A549 (cell line): ENCODE data around the gene RBM18. TPM values are rescaled to one million over a fixed set of nuclear protein-coding genes. Genes with fewer than 3 reads are reported as not detected.

Source experiments
- ATAC-seq, 2 experiments: fragments of 200-7000 bp in 1 of 2; fragments of >200 bp in 1 of 2; cut with Nextera tagmentation in 1 of 2; cut with Tn5 transposase in 1 of 2; 3 replicates each; pipeline versions ENCODE4 v1.8.0 to v1.9.1; 2018 to 2020; ENCODE audit warnings: mild to moderate bottlenecking in 1 of 2, moderate library complexity in 1 of 2
- CTCF ChIA-PET: fragments of 300-600 bp; sonication (Branson Sonifier 250); formaldehyde crosslinking; extraction: SDS; loops from one replicate; lab custom pipeline; 2021; ENCODE audit warnings: antibody characterized with exemption, inconsistent platforms; lab: Yijun Ruan, JAX
- POLR2A ChIA-PET: fragments of 350-600 bp; formaldehyde crosslinking; extraction: SDS; loops from one replicate; lab custom pipeline; 2021; ENCODE audit warnings: antibody characterized with exemption, inconsistent platforms; lab: Yijun Ruan, JAX
- DNase-seq, 2 experiments: peaks; one replicate each; pipeline versions ENCODE4 v3.0.0 to v3.0.0-alpha.2; 2011 to 2016; ENCODE audit warnings: low read depth in 1 of 2, low spot score in 1 of 2
- FAIRE-seq: peaks from 2 replicates; lab custom pipeline; 2011; peaks lifted over from hg19 to GRCh38; lab: Jason Lieb, UNC
- H3K27ac ChIP-seq, 2 experiments: fragments of >200 bp; sonication (Bioruptor Twin); formaldehyde crosslinking; 3 replicates each; pipeline ENCODE4 v1.5.1; 2016 to 2017
- H3K4me1 ChIP-seq: fragments of >200 bp; sonication (Bioruptor Twin); formaldehyde crosslinking; 3 replicates; pipeline ENCODE4 v1.6.1; 2016
- H3K4me2 ChIP-seq: fragments of >200 bp; sonication (Bioruptor Twin); formaldehyde crosslinking; 3 replicates; pipeline ENCODE4 v1.6.1; 2016
- H3K4me3 ChIP-seq: fragments of >200 bp; sonication (Bioruptor Twin); formaldehyde crosslinking; 3 replicates; pipeline ENCODE4 v1.5.1; 2016
- H3K9me3 ChIP-seq: fragments of >200 bp; sonication (Bioruptor Twin); formaldehyde crosslinking; 3 replicates; pipeline ENCODE4 v1.6.1; 2016
- EHF ChIP-seq: fragments of 250-450 bp; sonication (Bioruptor Pico); IDR thresholded peaks from 2 replicates; pipeline ENCODE4 v1.5.0; 2020; ENCODE audit warnings: mild to moderate bottlenecking
- ELK1 ChIP-seq: fragments of 150-350 bp; IDR thresholded peaks from 2 replicates; pipeline ENCODE4 v1.6.1; 2014; ENCODE audit warnings: low read depth, mild to moderate bottlenecking, low read length
- ESRRA ChIP-seq: fragments of 150-350 bp; IDR thresholded peaks from 2 replicates; pipeline ENCODE4 v1.6.1; 2014; ENCODE audit warnings: mild to moderate bottlenecking, low read length, borderline replicate concordance
- FOSB ChIP-seq: fragments of 250-450 bp; sonication (Bioruptor Pico); IDR thresholded peaks from 2 replicates; pipeline ENCODE4 v1.5.0; 2020; ENCODE audit warnings: mild to moderate bottlenecking, moderate library complexity
- HDAC2 ChIP-seq: fragments of 200-600 bp; sonication (generic); IDR thresholded peaks from 2 replicates; pipeline ENCODE4 v1.6.1; 2016
- HMGXB4 ChIP-seq: fragments of 250-450 bp; sonication (Bioruptor Pico); IDR thresholded peaks from 2 replicates; pipeline ENCODE4 v1.5.0; 2021; ENCODE audit warnings: mild to moderate bottlenecking, moderate library complexity, borderline replicate concordance
- HOXA7 ChIP-seq: fragments of 250-450 bp; sonication (Bioruptor Pico); IDR thresholded peaks from 2 replicates; pipeline ENCODE4 v1.5.0; 2020; ENCODE audit warnings: mild to moderate bottlenecking, moderate library complexity
- KDM1A ChIP-seq: fragments of 200-600 bp; sonication (generic); IDR thresholded peaks from 2 replicates; pipeline ENCODE4 v1.6.1; 2016; ENCODE audit warnings: low read depth, mild to moderate bottlenecking
- KDM5A ChIP-seq: fragments of 200-600 bp; sonication (generic); IDR thresholded peaks from 2 replicates; pipeline ENCODE4 v1.6.1; 2016; ENCODE audit warnings: antibody characterized with exemption, mild to moderate bottlenecking
- MAZ ChIP-seq: fragments of 150-350 bp; IDR thresholded peaks from 2 replicates; pipeline ENCODE4 v1.6.1; 2014; ENCODE audit warnings: antibody characterized with exemption, low read depth, low read length, borderline replicate concordance
- MYC ChIP-seq: IDR thresholded peaks from 2 replicates; pipeline ENCODE4 v1.6.1; 2012; ENCODE audit warnings: mild to moderate bottlenecking, inconsistent platforms, low read length, improper control_type of control experiment, borderline replicate concordance
- NFE2L2 ChIP-seq: fragments of 150-350 bp; conservative IDR thresholded peaks from 2 replicates; pipeline ENCODE4 v1.6.1; 2014; ENCODE audit warnings: low read length
- POLR2A ChIP-seq: IDR thresholded peaks from 2 replicates; pipeline ENCODE4 v1.6.1; 2012; ENCODE audit warnings: mild to moderate bottlenecking, low read length
- RARB ChIP-seq: fragments of 250-450 bp; sonication (Bioruptor Pico); IDR thresholded peaks from 2 replicates; pipeline ENCODE4 v1.8.0; 2021; ENCODE audit warnings: mild to moderate bottlenecking, moderate library complexity
- SMC3 ChIP-seq: fragments of >200 bp; sonication (Bioruptor Twin); formaldehyde crosslinking; IDR thresholded peaks from 3 replicates; pipeline ENCODE4 v1.6.1; 2018; ENCODE audit warnings: inconsistent platforms
- SREBF2 ChIP-seq: fragments of 450-650 bp; IDR thresholded peaks from 2 replicates; pipeline ENCODE4 v1.6.1; 2014; ENCODE audit warnings: mild to moderate bottlenecking, moderate library complexity
- TFCP2L1 ChIP-seq: fragments of 250-450 bp; sonication (Bioruptor Pico); IDR thresholded peaks from 2 replicates; pipeline ENCODE4 v1.5.0; 2021; ENCODE audit warnings: mild to moderate bottlenecking
- TP53 ChIP-seq: fragments of 250-450 bp; sonication (Bioruptor Pico); IDR thresholded peaks from 2 replicates; pipeline ENCODE4 v1.5.0; 2021; ENCODE audit warnings: mild to moderate bottlenecking, moderate library complexity
- USF2 ChIP-seq: fragments of 450-650 bp; IDR thresholded peaks from 2 replicates; pipeline ENCODE4 v1.6.1; 2014; ENCODE audit warnings: antibody characterized with exemption
- ZFP36 ChIP-seq: fragments of 450-650 bp; IDR thresholded peaks from 2 replicates; pipeline ENCODE4 v1.6.1; 2014; ENCODE audit warnings: borderline replicate concordance; ENCODE audit not compliant: partially characterized antibody
- ZNF302 ChIP-seq: fragments of 250-450 bp; sonication (Bioruptor Pico); IDR thresholded peaks from 2 replicates; pipeline ENCODE4 v1.9.0; 2021; ENCODE audit warnings: inconsistent platforms, mild to moderate bottlenecking, moderate library complexity
- ZSCAN20 ChIP-seq: fragments of 250-450 bp; sonication (Bioruptor Pico); IDR thresholded peaks from 2 replicates; pipeline ENCODE4 v1.8.0; 2022; ENCODE audit warnings: mild to moderate bottlenecking, moderate library complexity
- WGBS: methylation state at CpG from one replicate; pipeline ENCODE4 v1.1.6; 2017; ENCODE audit errors: missing lambda C conversion rate; 5-methylcytosine and 5-hydroxymethylcytosine counted together
- polyA plus RNA-seq, 4 experiments: library from polyadenylated mRNA; depleted of rRNA in 3 of 4; stranded (reverse); fragments of >200 nt; fragmentation: RNase III in 1 of 4; extraction: RNeasy Plus Mini Kit Qiagen cat#74134 plus additional on column Dnase treatment in 1 of 4; gene quantifications; 2 replicates in 3 of 4; 3 replicates in 1 of 4; pipeline ENCODE4 v1.2.3, GENCODE V29; 2011 to 2017
- TF ChIP-seq, protein P1 (sequence below): fragments of 250-450 bp; sonication (Bioruptor Pico); IDR thresholded peaks from 2 replicates; pipeline ENCODE4 v1.5.0; 2020; ENCODE audit warnings: low read depth, mild to moderate bottlenecking, moderate library complexity
- TF ChIP-seq, protein P2 (sequence below): fragments of >200 bp; sonication (Bioruptor Twin); formaldehyde crosslinking; IDR thresholded peaks from 3 replicates; pipeline ENCODE4 v1.5.1; 2016

The RBM18 gene
- polyA plus RNA-seq, 2 of the 4 experiments (the other 2 are of a cell fraction): 13.8 to 52.3 TPM

GRCh38 chr9:122221183-122221811, 43.3 kb downstream of the RBM18 start:
- ATAC-seq (no peak), FAIRE-seq (no peak), DNase-seq (no peak)
- no peak overlapping the region for H3K27ac ChIP-seq
- H3K4me3 ChIP-seq: no peak overlapping the region
- H3K4me1 ChIP-seq: 0 out of 3 replicates have a peak, but pooled peaks cover 5% of the 10 kb centered on the region
- ChIA-PET CTCF (no interaction called here), POLR2A (no interaction called here)
- WGBS: 63% methylated on average over 24 of the region's 27 CpGs
- no peak overlapping the region for H3K4me2 ChIP-seq
- TF ChIP-seq HOXA7 (CRISPR knock-in tag) (no peak), TFCP2L1 (no peak), ZNF302 (CRISPR knock-in tag) (no peak), USF2 (no peak)
- TF ChIP-seq, protein P1, sequence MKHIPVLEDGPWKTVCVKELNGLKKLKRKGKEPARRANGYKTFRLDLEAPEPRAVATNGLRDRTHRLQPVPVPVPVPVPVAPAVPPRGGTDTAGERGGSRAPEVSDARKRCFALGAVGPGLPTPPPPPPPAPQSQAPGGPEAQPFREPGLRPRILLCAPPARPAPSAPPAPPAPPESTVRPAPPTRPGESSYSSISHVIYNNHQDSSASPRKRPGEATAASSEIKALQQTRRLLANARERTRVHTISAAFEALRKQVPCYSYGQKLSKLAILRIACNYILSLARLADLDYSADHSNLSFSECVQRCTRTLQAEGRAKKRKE: no peak
- no peaks in the 10 kb centered on the region for H3K9me3 ChIP-seq

GRCh38 chr9:122220673-122221182, 43.9 kb downstream of the RBM18 start:
- 83% methylated on average over 18 of the region's 18 CpGs for WGBS
- Histone ChIP-seq H3K4me3 (no peak overlapping the region), H3K9me3 (no peaks in the 10 kb centered on the region), H3K4me1 (0 out of 3 replicates have a peak, but pooled peaks cover 5% of the 10 kb centered on the region), H3K4me2 (no peak overlapping the region), H3K27ac (no peak overlapping the region)
- ATAC-seq (no peak), DNase-seq (no peak), FAIRE-seq (no peak)
- ChIA-PET POLR2A (no interaction called here), CTCF (no interaction called here)
- TF ChIP-seq ZNF302 (CRISPR knock-in tag) (no peak), HMGXB4 (CRISPR knock-in tag) (no peak), MAZ (no peak), KDM5A (no peak), FOSB (no peak), POLR2A (no peak), ZSCAN20 (CRISPR knock-in tag) (no peak), TP53 (CRISPR knock-in tag) (no peak), KDM1A (no peak), RARB (CRISPR knock-in tag) (no peak), HDAC2 (no peak), ESRRA (no peak), ZFP36 (no peak), EHF (CRISPR knock-in tag) (no peak)

GRCh38 chr9:122219856-122220672, 44.6 kb downstream of the RBM18 start:
- H3K27ac ChIP-seq: no peak overlapping the region
- DNase-seq (no peak), ATAC-seq (no peak), FAIRE-seq (no peak)
- ChIA-PET CTCF (no interaction called here), POLR2A (no interaction called here)
- H3K4me2 ChIP-seq: no peak overlapping the region
- 62% methylated on average over 55 of the region's 57 CpGs for WGBS
- H3K4me3 ChIP-seq: no peak overlapping the region
- no peaks in the 10 kb centered on the region for H3K9me3 ChIP-seq
- 0 out of 3 replicates have a peak, but pooled peaks cover 5% of the 10 kb centered on the region for H3K4me1 ChIP-seq
- no peak for TF ChIP-seq SREBF2
- no peak for TF ChIP-seq MYC
- TF ChIP-seq EHF (CRISPR knock-in tag): no peak
- no peak for TF ChIP-seq HDAC2
- TF ChIP-seq ZSCAN20 (CRISPR knock-in tag): no peak
- no peak for TF ChIP-seq TP53 (CRISPR knock-in tag)
- TF ChIP-seq NFE2L2: no peak
- no peak for TF ChIP-seq SMC3
- TF ChIP-seq HMGXB4 (CRISPR knock-in tag): no peak
- TF ChIP-seq, protein P2, sequence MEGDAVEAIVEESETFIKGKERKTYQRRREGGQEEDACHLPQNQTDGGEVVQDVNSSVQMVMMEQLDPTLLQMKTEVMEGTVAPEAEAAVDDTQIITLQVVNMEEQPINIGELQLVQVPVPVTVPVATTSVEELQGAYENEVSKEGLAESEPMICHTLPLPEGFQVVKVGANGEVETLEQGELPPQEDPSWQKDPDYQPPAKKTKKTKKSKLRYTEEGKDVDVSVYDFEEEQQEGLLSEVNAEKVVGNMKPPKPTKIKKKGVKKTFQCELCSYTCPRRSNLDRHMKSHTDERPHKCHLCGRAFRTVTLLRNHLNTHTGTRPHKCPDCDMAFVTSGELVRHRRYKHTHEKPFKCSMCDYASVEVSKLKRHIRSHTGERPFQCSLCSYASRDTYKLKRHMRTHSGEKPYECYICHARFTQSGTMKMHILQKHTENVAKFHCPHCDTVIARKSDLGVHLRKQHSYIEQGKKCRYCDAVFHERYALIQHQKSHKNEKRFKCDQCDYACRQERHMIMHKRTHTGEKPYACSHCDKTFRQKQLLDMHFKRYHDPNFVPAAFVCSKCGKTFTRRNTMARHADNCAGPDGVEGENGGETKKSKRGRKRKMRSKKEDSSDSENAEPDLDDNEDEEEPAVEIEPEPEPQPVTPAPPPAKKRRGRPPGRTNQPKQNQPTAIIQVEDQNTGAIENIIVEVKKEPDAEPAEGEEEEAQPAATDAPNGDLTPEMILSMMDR: no peak
- TF ChIP-seq ELK1: no peak
